Lower leg skin (tissue), 3 donors: ENCODE measurements around the gene MYRIP.

Experiments
- CTCF ChIP-seq, 3 donors: fragments of 450-650 bp; IDR thresholded peaks; one replicate each; pipeline ENCODE4 v1.5.1; 2016; ENCODE audit warnings: antibody characterized with exemption in 3 of 3, mild to moderate bottlenecking in 3 of 3, moderate library complexity in 2 of 3
- POLR2A ChIP-seq, 2 donors: fragments of 450-650 bp; IDR thresholded peaks; one replicate each; pipeline ENCODE4 v1.6.1; 2016 to 2017; ENCODE audit warnings: antibody characterized with exemption in 2 of 2, mild to moderate bottlenecking in 1 of 2, moderate library complexity in 1 of 2

GRCh38 chr3:39801216-39801615 lies 8.2 kb upstream of the MYRIP start:
- TF ChIP-seq CTCF (IDR thresholded peaks at IDR 0.05) (no peak), POLR2A (IDR thresholded peaks at IDR 0.05) (no peak)
